Stimulated activated CD8-positive, alpha-beta memory T cell treated with anti-CD3 and anti-CD28 coated beads, Interleukin-12 subunit alpha, Interleukin-12 subunit beta, amount 100 ng/mL, for 24 hours (primary cell): ENCODE data around the gene RPSA.
"Not testable (repeated sequence)": the region's sequence is repeated elsewhere in the genome, so short reads cannot be mapped to it uniquely, and the experiment has no call there.

ENCODE experiments used
- DNase-seq: peaks from one replicate; pipeline ENCODE4 v3.0.0-alpha.2; 2020; ENCODE audit errors: extremely low read depth

The RPSA gene

DNA sequence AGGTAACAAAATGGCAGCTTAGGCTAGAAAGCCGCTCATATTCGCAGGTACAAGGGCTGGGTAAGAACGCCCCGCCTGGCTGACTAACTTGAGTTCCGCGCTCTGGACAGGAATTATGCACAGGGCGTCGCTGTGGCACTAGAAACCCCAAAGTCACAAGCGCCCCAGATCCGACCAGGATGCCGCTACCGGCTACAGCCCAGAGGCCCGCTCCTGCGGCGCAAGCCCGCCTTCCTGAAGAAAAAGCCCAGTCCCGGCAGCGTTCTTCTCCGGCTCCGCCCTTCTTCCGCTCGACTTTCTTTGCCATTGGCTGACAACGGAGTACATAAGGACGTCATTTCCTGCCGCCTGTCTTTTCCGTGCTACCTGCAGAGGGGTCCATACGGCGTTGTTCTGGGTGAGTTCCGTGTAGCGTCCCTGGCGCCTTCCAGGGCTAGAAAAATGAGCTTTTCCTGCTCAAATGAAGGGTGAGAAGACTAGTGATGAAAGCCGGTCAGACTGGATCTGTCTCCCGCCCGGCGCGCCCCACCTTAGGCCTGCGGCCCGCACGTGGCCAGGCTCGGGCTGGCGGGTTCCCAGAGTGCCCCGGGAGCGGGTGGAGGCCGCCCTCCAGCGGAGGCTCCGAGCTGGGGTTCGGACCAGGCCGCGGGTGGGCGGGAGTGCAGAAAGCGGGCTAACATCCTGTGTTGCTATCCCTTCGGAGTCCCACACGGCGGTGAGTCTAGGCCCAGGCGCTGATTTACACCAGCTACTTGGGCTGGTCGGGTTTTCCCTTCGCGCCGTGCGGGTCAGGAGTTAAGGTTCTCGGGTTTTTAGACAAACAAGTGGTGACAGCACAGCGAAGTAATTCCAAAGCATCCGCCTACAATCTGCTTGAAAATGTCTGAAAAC lies at the start of gene RPSA:
Gene RPSA (plus strand): TSS at position 353 of the 891 bp plus-strand sequence. CDS start 934 bp downstream, outside the sequence.
- peak; percentile 85 for DNase-seq

DNA sequence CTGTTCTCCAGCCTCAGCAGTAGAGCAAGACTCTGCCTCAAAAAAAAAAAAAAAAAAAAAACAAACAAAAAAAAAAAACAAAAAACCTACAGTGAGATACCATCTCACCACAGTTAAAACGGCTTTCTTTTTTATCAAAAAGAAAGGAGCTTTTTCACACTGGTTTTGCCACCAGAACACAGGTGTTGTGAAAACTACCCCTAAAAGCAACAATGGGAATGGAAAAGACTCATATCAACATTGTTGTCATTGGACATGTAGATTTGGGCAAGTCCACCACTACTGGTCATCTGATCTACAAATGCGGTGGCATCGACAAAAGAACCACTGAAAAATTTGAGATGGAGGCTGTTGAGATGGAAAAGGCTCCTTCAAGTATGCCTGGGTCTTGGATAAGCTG lies 48.2 kb upstream of the RPSA start:
- no peak for DNase-seq

GRCh38 chr3:39361252-39361927 lies 45.1 kb upstream of the RPSA start:
- peak; percentile 9 for DNase-seq

DNA sequence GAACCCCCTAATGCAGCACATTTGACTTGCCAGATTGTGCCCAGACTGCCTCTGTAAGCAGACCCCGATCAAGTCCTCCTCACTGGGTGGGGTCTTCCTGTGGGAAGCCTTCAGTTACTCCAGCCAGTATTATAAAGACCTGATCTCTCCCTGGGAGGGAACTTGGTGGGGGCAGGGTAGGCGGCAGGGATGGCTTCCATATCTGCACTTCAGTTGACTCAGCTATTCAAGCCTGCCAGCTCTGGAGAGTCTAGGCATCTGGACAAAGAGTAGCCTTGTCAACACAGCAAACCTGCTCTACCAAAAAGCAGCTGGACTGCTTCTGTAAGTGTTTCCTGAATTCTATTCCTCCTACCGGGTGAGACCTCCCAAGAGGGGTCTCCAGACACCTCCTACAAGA lies 44.3 kb upstream of the RPSA start:
- DNase-seq: no peak

GRCh38 chr3:39362812-39363211 lies 43.7 kb upstream of the RPSA start:
- no peak for DNase-seq

- DNase-seq: not testable (repeated sequence)
Observed at GRCh38 chr3:39370450-39370849, 36.1 kb upstream of the RPSA start.

DNA sequence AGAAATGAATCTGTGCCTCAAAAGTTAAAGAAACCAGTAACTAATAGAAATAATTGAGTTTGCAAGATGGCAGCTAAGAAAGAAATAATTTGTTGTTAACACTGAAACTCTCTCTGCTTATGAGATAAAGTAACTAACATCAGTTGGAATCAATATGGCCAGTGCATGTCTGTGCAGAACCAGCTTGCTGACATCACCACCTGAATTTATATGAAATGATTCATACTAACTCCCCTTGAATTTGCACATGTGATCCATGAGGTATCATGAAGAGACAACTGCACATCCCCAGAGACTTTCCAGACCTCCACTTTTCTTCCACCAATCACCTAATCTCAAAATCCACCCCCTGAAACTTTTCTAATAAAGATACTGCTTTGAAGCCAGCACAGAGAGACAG lies 33.7 kb upstream of the RPSA start:
- DNase-seq: no peak

DNA sequence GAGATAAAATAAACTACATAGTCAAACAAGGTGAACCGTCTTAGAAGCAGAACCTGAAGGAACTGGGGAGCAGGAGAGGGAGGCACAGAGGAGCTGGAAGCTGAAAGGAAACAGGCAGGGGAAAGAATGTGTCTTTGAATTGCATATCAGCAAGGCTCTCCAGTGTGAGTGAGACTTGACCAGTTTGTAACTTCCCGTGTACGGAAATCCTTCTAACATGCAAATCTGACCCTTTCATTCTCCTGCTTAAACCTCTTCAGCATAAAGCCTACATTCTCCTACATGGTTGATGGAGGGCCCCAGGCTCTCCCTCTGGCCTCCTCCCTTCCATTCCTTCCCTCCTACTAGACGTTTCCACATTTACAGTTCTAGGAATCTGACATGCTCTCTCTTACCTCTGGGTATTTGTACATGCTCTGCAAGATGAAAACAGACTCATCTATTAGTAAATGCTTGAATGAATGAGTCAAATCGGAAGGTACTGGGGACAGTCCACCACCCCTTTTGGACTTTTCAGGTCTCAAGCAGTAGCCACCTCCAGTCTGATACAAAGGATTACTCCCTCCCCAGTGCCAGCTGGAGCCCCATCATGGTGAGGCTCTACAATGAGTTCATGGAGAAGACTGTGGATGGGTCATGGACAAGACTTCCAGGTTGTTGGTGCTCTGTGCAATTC lies 29.4 kb upstream of the RPSA start:
- no peak for DNase-seq

- no peak for DNase-seq
Observed at GRCh38 chr3:39378088-39378487, 28.4 kb upstream of the RPSA start.

GRCh38 chr3:39378957-39379777 lies 27.4 kb upstream of the RPSA start:
- DNase-seq: no peak

DNA sequence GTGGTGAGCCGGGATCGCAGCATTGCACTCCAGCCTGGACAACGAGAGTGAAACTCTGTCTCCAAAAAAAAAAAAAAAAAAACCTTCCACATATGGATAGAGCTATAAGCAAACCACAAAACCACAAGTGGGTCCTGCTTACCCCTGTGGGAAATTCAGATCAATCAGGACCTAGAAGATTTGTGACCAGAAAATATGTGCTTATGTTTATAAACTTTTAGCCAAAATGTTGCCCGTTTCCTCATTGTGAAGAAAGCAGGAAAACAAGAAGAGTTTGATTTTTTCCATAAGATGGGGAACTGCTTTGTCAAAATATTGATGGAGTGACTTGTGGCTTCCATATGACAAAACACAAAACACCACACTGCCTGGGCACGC lies 26.8 kb upstream of the RPSA start:
- DNase-seq: no peak

- DNase-seq: no peak
Observed at GRCh38 chr3:39381432-39381831, 25.1 kb upstream of the RPSA start.

GRCh38 chr3:39383045-39383880 lies 23.3 kb upstream of the RPSA start, which contains the start of gene SLC25A38:
Gene SLC25A38, plus strand, starts transcription at chr3:39383370. Its CDS starts 355 bp downstream, at chr3:39383725.
- peak; percentile 59 for DNase-seq

- peak; percentile 91 for DNase-seq
Observed at GRCh38 chr3:39383881-39384664, 22.4 kb upstream of the RPSA start.

DNA sequence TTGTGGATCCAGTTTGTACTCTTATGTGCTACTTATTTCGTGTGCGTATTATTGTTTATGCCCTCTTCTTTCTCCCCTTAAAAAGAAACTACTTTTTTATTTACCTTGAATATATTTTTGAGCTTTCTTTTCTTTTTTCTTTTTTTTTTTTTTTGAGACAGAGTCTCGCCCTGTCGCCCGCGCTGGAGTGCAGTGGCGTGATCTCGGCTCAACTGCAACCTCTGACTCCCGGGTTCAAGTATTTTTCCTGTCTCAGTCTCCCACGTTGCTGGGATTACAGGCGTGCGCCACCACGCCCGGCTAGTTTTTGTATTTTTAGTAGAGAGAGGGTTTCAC lies 21.9 kb upstream of the RPSA start:
- no peak for DNase-seq

DNA sequence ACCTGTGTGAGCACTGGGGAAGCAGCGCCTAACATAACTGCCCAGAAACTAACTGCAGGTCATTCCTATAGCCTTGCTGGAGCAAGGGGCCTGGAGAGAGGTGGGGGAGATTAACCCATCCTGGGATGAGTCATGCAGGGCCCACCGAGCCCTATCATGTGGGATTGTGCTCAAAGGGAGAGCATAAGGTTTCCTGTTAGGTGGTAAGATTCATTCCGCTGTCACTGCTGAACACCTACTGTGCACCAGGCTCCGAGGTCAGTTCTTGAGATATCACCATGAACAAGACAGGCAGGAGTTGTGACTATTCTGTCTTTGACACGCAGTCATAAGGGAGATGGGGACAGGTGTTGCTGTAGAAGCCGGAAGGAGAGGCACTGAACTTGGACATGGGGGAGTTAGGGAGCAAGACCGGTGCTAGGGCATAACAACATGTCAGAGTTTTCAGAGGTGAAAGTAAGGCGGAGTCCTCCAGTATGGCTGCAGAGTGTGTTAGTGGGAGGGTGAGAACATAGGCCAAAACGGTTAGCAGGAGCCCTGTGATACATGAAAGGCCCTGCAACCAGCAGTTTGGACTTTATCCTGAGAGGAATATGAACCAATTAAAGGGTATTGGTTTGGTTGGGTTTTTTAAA lies 20.9 kb upstream of the RPSA start:
- no peak for DNase-seq

- DNase-seq: no peak
Observed at GRCh38 chr3:39386318-39386717, 20.2 kb upstream of the RPSA start.

- no peak for DNase-seq
Observed at GRCh38 chr3:39387411-39387975, 19.0 kb upstream of the RPSA start.

- DNase-seq: no peak
Observed at GRCh38 chr3:39388153-39388552, 18.4 kb upstream of the RPSA start.
